PC-3 (cell line): Measurements from ENCODE around the gene TIGIT.

ENCODE experiments used
- CTCF ChIP-seq: fragments of 300-600 bp; sonication (generic); conservative IDR thresholded peaks from 2 replicates; pipeline ENCODE4 v1.5.1; 2017; ENCODE audit warnings: antibody characterized with exemption, low read depth, mild to moderate bottlenecking, low read length
- EZH2 ChIP-seq: fragments of 300-600 bp; sonication (generic); IDR thresholded peaks from one replicate; pipeline ENCODE4 v1.6.1; 2017; ENCODE audit warnings: antibody characterized with exemption, mild to moderate bottlenecking, low read length; ENCODE audit not compliant: unreplicated experiment
- EZH2phosphoT487 ChIP-seq: fragments of 300-600 bp; sonication (generic); IDR thresholded peaks from 2 replicates; pipeline ENCODE4 v1.6.1; 2018; ENCODE audit warnings: mild to moderate bottlenecking, antibody characterized with exemption, low read length, borderline replicate concordance

- no peak for TF ChIP-seq CTCF
- no peak for TF ChIP-seq EZH2
- no peak for TF ChIP-seq EZH2phosphoT487
Observed at GRCh38 chr3:114329823-114330222, 36.0 kb downstream of the TIGIT start.
